ENCODE data around the gene MAPK8IP1. TPM values are rescaled to one million over a fixed set of nuclear protein-coding genes. Genes with fewer than 3 reads are reported as not detected.

The MAPK8IP1 gene
- total RNA-seq, 1 donor from 2014 or later = 48.1 TPM

- Mint-ChIP-seq H3K4me1 (ENCODE audit: low read depth) (peaks cover 24% of the 10 kb centered on the region), H3K27ac (no peak overlapping the region)
- TF ChIP-seq CTCF (IDR thresholded peaks at IDR 0.05; ENCODE audit: unreplicated experiment) = no peak
Observed at GRCh38 chr11:45851228-45851627, 34.2 kb upstream of the MAPK8IP1 start.

GRCh38 chr11:45852018-45852711 is 33.3 kb upstream of the MAPK8IP1 start:
- TF ChIP-seq CTCF (IDR thresholded peaks at IDR 0.05; ENCODE audit: unreplicated experiment) = no peak
- H3K27ac Mint-ChIP-seq = no peak overlapping the region
- no peak for DNase-seq (ENCODE audit: low spot score, unreplicated experiment)
- H3K27me3 Mint-ChIP-seq = no peaks in the 10 kb centered on the region
- H3K9me3 Mint-ChIP-seq (ENCODE audit: low read depth) = no peaks in the 10 kb centered on the region
- no peak overlapping the region for H3K4me3 Mint-ChIP-seq (ENCODE audit: low read depth)
- peaks cover 2% of the 10 kb centered on the region for H3K36me3 Mint-ChIP-seq (ENCODE audit: insufficient read depth)
- H3K4me1 Mint-ChIP-seq (ENCODE audit: low read depth) = peaks cover 25% of the 10 kb centered on the region

More at GRCh38 chr11:45851228-45851627, 34.2 kb upstream of the MAPK8IP1 start:
- Mint-ChIP-seq H3K4me3 (ENCODE audit: low read depth) (no peak overlapping the region), H3K9me3 (ENCODE audit: low read depth) (no peaks in the 10 kb centered on the region), H3K27me3 (peaks cover 7% of the 10 kb centered on the region), H3K36me3 (ENCODE audit: insufficient read depth) (peaks cover 1% of the 10 kb centered on the region)
- no peak for DNase-seq (ENCODE audit: low spot score, unreplicated experiment)

GRCh38 chr11:45852712-45853101 is 32.7 kb upstream of the MAPK8IP1 start:
- H3K27ac Mint-ChIP-seq = no peak overlapping the region
- no peaks in the 10 kb centered on the region for H3K9me3 Mint-ChIP-seq (ENCODE audit: low read depth)
- no peaks in the 10 kb centered on the region for H3K27me3 Mint-ChIP-seq
- peaks cover 25% of the 10 kb centered on the region for H3K4me1 Mint-ChIP-seq (ENCODE audit: low read depth)
- no peak for TF ChIP-seq CTCF (IDR thresholded peaks at IDR 0.05; ENCODE audit: unreplicated experiment)
- H3K4me3 Mint-ChIP-seq (ENCODE audit: low read depth) = no peak overlapping the region
- peaks cover 6% of the 10 kb centered on the region for H3K36me3 Mint-ChIP-seq (ENCODE audit: insufficient read depth)
- DNase-seq (ENCODE audit: low spot score, unreplicated experiment) = no peak

GRCh38 chr11:45853332-45854219 is 31.9 kb upstream of the MAPK8IP1 start:
- no peaks in the 10 kb centered on the region for H3K9me3 Mint-ChIP-seq (ENCODE audit: low read depth)
- peaks cover 23% of the 10 kb centered on the region for H3K4me1 Mint-ChIP-seq (ENCODE audit: low read depth)
- TF ChIP-seq CTCF (IDR thresholded peaks at IDR 0.05; ENCODE audit: unreplicated experiment) = no peak
- no peak overlapping the region for H3K27ac Mint-ChIP-seq
- H3K4me3 Mint-ChIP-seq (ENCODE audit: low read depth) = no peak overlapping the region
- no peaks in the 10 kb centered on the region for H3K27me3 Mint-ChIP-seq
- no peak for DNase-seq (ENCODE audit: low spot score, unreplicated experiment)
- H3K36me3 Mint-ChIP-seq (ENCODE audit: insufficient read depth) = peaks cover 9% of the 10 kb centered on the region

GRCh38 chr11:45855308-45855707 is 30.1 kb upstream of the MAPK8IP1 start:
- no peak overlapping the region for H3K4me3 Mint-ChIP-seq (ENCODE audit: low read depth)
- DNase-seq (ENCODE audit: low spot score, unreplicated experiment) = no peak
- peaks cover 11% of the 10 kb centered on the region for H3K36me3 Mint-ChIP-seq (ENCODE audit: insufficient read depth)
- H3K9me3 Mint-ChIP-seq (ENCODE audit: low read depth) = no peaks in the 10 kb centered on the region
- no peaks in the 10 kb centered on the region for H3K27me3 Mint-ChIP-seq
- no peak for TF ChIP-seq CTCF (IDR thresholded peaks at IDR 0.05; ENCODE audit: unreplicated experiment)
- H3K27ac Mint-ChIP-seq = no peak overlapping the region
- peaks cover 12% of the 10 kb centered on the region for H3K4me1 Mint-ChIP-seq (ENCODE audit: low read depth)

Measured in progenitor cell of endocrine pancreas (in vitro differentiated cells).